PC-9 (cell line): ENCODE data around the gene EAF2. TPM values are rescaled to one million over a fixed set of nuclear protein-coding genes. Genes with fewer than 3 reads are reported as not detected.
A peak's percentile ranks its signal among the peaks of the same experiment; 100 is the strongest.

Experiments
- BruUV-seq: library from RNA; stranded (reverse); fragments of 400-500 nt; replicated peaks from 2 replicates; lab custom pipeline; 2021; lab: Mats Ljungman, UMichigan
- CTCF ChIA-PET: fragments of 300-600 bp; sonication (Branson Sonifier 250); formaldehyde crosslinking; loops from one replicate; lab custom pipeline; 2022; ENCODE audit warnings: antibody characterized with exemption; lab: Charles Lee
- POLR2A ChIA-PET: fragments of 300-600 bp; sonication (Branson Sonifier 250); formaldehyde crosslinking; loops from one replicate; lab custom pipeline; 2022; ENCODE audit warnings: antibody characterized with exemption; ENCODE audit not compliant: unreplicated experiment; lab: Charles Lee
- DNase-seq, 2 experiments: peaks; one replicate each; pipeline versions ENCODE4 v3.0.0 to v3.0.0-alpha.2; 2015 to 2022; ENCODE audit warnings: mixed read lengths in 1 of 2
- H2AFZ ChIP-seq: fragments of 200-600 bp; sonication (generic); 2 replicates; pipeline ENCODE4 v1.8.1; 2017; ENCODE audit warnings: antibody characterized with exemption
- H3F3A ChIP-seq: fragments of 200-600 bp; sonication (generic); 2 replicates; pipeline ENCODE4 v1.8.1; 2017; ENCODE audit warnings: antibody characterized with exemption, mild to moderate bottlenecking, low read depth; ENCODE audit not compliant: insufficient read depth
- H3K27ac ChIP-seq: fragments of 200-600 bp; sonication (generic); 2 replicates; pipeline ENCODE4 v1.6.1; 2016; ENCODE audit warnings: mixed run types
- H3K27me3 ChIP-seq: fragments of 200-600 bp; sonication (generic); 2 replicates; pipeline ENCODE4 v1.6.1; 2016; ENCODE audit warnings: low read depth, mixed run types; ENCODE audit not compliant: insufficient read depth
- H3K36me3 ChIP-seq: fragments of 200-600 bp; sonication (generic); 2 replicates; pipeline ENCODE4 v1.6.1; 2016; ENCODE audit warnings: low read depth, mixed run types
- H3K4me1 ChIP-seq: fragments of 200-600 bp; sonication (generic); replicated peaks from 2 replicates; pipeline ENCODE4 v1.6.1; 2016; ENCODE audit warnings: mixed run types; ENCODE audit not compliant: insufficient read depth
- H3K4me2 ChIP-seq: fragments of 200-600 bp; sonication (generic); 2 replicates; pipeline ENCODE4 v1.6.1; 2017; ENCODE audit warnings: mixed run types
- H3K4me3 ChIP-seq: fragments of 200-600 bp; sonication (generic); 2 replicates; pipeline ENCODE4 v1.6.1; 2016; ENCODE audit warnings: mixed run types
- H3K79me2 ChIP-seq: fragments of 200-600 bp; sonication (generic); 2 replicates; pipeline ENCODE4 v1.6.1; 2017; ENCODE audit warnings: low read depth, mixed run types
- H3K9me2 ChIP-seq: fragments of 200-600 bp; sonication (generic); 2 replicates; pipeline ENCODE4 v1.8.1; 2017; ENCODE audit warnings: mild to moderate bottlenecking; ENCODE audit not compliant: insufficient read depth
- H3K9me3 ChIP-seq: fragments of 200-600 bp; sonication (generic); 2 replicates; pipeline ENCODE4 v1.8.1; 2016; ENCODE audit warnings: low read depth; ENCODE audit not compliant: insufficient read depth
- H4K20me1 ChIP-seq: fragments of 200-600 bp; sonication (generic); 2 replicates; pipeline ENCODE4 v1.8.1; 2017; ENCODE audit not compliant: insufficient read depth
- EZH2 ChIP-seq: fragments of 200-600 bp; sonication (generic); IDR thresholded peaks from 2 replicates; pipeline ENCODE4 v1.8.0; 2017; ENCODE audit warnings: antibody characterized with exemption, low read depth
- intact Hi-C: fragments of 100-400 bp; cut with micrococcal nuclease; formaldehyde crosslinking; loops from one replicate; pipeline ENCODE4 v1.10.0; 2022; ENCODE audit not compliant: unreplicated experiment
- total RNA-seq: library from RNA; stranded (reverse); gene quantifications from 2 replicates; pipeline ENCODE4 v1.2.3, GENCODE V29; 2021
- TF ChIP-seq, protein P1 (sequence below): fragments of 200-600 bp; sonication (generic); conservative IDR thresholded peaks from 2 replicates; pipeline ENCODE4 v1.6.1; 2017; ENCODE audit warnings: mixed run types, antibody characterized with exemption, mild to moderate bottlenecking, moderate library complexity

Gene EAF2
- total RNA-seq, 1 experiment from 2014 or later = 2.0 TPM

DNA sequence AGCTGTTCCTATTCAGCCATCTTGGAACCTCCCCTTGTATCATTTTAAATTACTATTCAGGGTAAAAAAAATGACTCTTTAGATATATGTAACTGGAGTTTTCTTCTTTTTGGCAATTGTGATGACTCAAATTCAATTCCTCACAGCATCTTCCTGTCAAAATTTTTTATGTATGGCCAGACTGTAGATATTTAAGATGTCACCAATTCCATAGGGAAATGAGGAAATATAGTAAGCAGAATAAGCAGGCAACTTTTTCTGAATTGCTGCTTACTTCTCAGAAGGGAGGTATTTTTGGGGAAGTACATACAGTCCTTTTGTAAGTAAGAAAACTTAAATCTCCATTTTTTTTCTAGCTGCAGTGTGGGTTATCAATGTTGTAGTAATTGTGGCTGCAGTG lies 28.8 kb downstream of the EAF2 start:
- Histone ChIP-seq H3K36me3 (no peaks in the 10 kb centered on the region), H3K79me2 (no peaks in the 10 kb centered on the region), H2AFZ (no peak overlapping the region), H3K4me3 (no peak overlapping the region), H3F3A (no peaks in the 10 kb centered on the region), H3K9me3 (no peaks in the 10 kb centered on the region), H4K20me1 (no peaks in the 10 kb centered on the region), H3K9me2 (no peaks in the 10 kb centered on the region), H3K4me2 (no peak overlapping the region), H3K27ac (no peak overlapping the region), H3K27me3 (no peaks in the 10 kb centered on the region), H3K4me1 (no peaks in the 10 kb centered on the region)
- POLR2A ChIA-PET = no interaction called here
- CTCF ChIA-PET = no interaction called here
- TF ChIP-seq, protein P1, sequence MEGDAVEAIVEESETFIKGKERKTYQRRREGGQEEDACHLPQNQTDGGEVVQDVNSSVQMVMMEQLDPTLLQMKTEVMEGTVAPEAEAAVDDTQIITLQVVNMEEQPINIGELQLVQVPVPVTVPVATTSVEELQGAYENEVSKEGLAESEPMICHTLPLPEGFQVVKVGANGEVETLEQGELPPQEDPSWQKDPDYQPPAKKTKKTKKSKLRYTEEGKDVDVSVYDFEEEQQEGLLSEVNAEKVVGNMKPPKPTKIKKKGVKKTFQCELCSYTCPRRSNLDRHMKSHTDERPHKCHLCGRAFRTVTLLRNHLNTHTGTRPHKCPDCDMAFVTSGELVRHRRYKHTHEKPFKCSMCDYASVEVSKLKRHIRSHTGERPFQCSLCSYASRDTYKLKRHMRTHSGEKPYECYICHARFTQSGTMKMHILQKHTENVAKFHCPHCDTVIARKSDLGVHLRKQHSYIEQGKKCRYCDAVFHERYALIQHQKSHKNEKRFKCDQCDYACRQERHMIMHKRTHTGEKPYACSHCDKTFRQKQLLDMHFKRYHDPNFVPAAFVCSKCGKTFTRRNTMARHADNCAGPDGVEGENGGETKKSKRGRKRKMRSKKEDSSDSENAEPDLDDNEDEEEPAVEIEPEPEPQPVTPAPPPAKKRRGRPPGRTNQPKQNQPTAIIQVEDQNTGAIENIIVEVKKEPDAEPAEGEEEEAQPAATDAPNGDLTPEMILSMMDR = no peak
- no peak for TF ChIP-seq EZH2
- no TSS peak for BruUV-seq
- intact Hi-C loops = no loop called here
- no peak for DNase-seq

DNA sequence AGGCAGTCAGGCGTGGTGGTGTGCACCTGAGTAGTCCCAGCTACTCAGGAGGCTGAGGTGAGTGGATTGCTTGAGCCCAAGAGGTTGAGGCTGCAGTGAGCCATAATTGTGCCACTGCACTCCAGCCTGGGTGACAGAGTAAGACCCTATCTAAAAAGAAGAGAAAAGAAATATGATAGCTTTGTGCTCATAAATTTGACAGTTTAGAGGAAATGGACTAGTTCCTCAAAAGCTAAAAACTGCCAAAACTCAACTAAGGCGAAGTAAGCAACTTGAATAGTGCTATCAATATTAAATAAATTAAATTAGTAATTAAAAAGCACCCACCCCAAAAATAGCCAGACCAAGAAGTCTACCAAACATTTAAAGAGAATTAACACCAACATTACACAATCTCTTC lies 34.7 kb downstream of the EAF2 start:
- ChIA-PET CTCF (interaction anchor here (0.5 kb wide), 1 partner anchor 139 kb away, joined by 3 read pairs; no protein-coding TSS in a partner anchor), POLR2A (no interaction called here)
- Histone ChIP-seq H3K4me1 (no peaks in the 10 kb centered on the region), H3K9me2 (no peaks in the 10 kb centered on the region), H4K20me1 (no peaks in the 10 kb centered on the region), H2AFZ (no peak overlapping the region), H3K27me3 (no peaks in the 10 kb centered on the region), H3K9me3 (no peaks in the 10 kb centered on the region), H3K36me3 (no peaks in the 10 kb centered on the region), H3K4me2 (no peak overlapping the region), H3F3A (no peaks in the 10 kb centered on the region), H3K79me2 (no peaks in the 10 kb centered on the region), H3K27ac (no peak overlapping the region), H3K4me3 (no peak overlapping the region)
- TF ChIP-seq EZH2 = no peak
- TF ChIP-seq, protein P1 = no peak
- DNase-seq = no peak
- no TSS peak for BruUV-seq
- intact Hi-C loops = no loop called here

DNA sequence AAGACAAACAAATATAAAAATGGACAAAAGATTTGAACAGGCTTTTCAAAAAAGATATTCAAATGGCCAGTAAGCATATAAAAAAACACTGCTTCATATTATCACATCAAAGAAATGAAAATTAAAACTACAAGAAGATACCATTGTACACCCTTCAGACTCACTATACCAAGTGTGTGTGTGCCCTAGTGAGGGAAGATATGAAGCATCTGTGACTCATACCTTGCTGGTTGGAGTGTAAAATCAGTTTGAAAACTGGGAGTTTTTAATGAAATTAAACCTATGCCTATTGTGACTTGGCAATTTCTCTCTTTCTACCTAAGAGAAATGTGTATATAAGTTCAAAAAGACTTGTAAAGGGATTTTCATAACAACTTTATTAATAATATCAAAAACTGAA lies 35.7 kb downstream of the EAF2 start:
- Histone ChIP-seq H3K27ac (no peak overlapping the region), H2AFZ (0 out of 2 replicates have a peak overlapping the region, but pooled peaks have one; percentile 18), H3K4me2 (no peak overlapping the region), H3K79me2 (no peaks in the 10 kb centered on the region), H3F3A (no peaks in the 10 kb centered on the region), H3K9me3 (no peaks in the 10 kb centered on the region), H3K4me1 (no peaks in the 10 kb centered on the region), H3K36me3 (no peaks in the 10 kb centered on the region), H4K20me1 (no peaks in the 10 kb centered on the region), H3K4me3 (no peak overlapping the region), H3K9me2 (no peaks in the 10 kb centered on the region), H3K27me3 (no peaks in the 10 kb centered on the region)
- DNase-seq = no peak
- TF ChIP-seq, protein P1 = no peak
- no peak for TF ChIP-seq EZH2
- ChIA-PET CTCF (no interaction called here), POLR2A (no interaction called here)
- BruUV-seq = no TSS peak
- intact Hi-C loops = no loop called here
